Ishikawa (cell line): ENCODE results near the gene RHOBTB3.

Experiments
- EGR1 ChIP-seq: IDR thresholded peaks from 2 replicates; pipeline ENCODE4 v1.6.1; 2012
- EP300 ChIP-seq: IDR thresholded peaks from 2 replicates; pipeline ENCODE4 v1.6.1; 2012; ENCODE audit warnings: borderline replicate concordance
- FOXM1 ChIP-seq: IDR thresholded peaks from 2 replicates; pipeline ENCODE4 v1.6.1; 2012; ENCODE audit warnings: low read depth, borderline replicate concordance
- RAD21 ChIP-seq: IDR thresholded peaks from 2 replicates; pipeline ENCODE4 v1.6.1; 2012; ENCODE audit warnings: low read depth
- TEAD4 ChIP-seq: IDR thresholded peaks from 2 replicates; pipeline ENCODE4 v1.6.1; 2012
- USF1 ChIP-seq: IDR thresholded peaks from 2 replicates; pipeline ENCODE4 v1.6.1; 2012
- YY1 ChIP-seq: IDR thresholded peaks from 2 replicates; pipeline ENCODE4 v1.6.1; 2012; ENCODE audit warnings: low read depth
- TF ChIP-seq, protein P1 (sequence below): IDR thresholded peaks from 2 replicates; pipeline ENCODE4 v1.6.1; 2012; ENCODE audit warnings: low read depth, mild to moderate bottlenecking
- TF ChIP-seq, protein P2 (sequence below): IDR thresholded peaks from 2 replicates; pipeline ENCODE4 v1.6.1; 2012

DNA sequence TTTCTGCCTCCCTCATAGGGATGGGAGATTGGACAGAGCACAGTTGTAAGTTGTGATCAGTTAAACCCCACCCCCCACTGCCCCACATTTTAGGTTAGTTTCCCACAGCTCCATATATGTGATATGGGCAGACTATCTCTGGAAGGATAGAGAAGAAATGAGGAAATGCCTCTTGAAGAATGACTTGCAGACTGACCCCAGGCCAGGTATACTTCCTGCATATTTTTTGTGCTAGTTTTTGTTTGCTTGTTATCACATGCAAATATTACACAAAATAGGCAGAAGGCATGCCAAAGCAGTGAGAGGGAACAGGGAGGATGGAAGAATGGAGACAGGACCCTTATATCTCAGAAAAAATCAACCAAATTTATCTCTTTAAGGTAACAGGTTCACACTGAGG lies 101.5 kb downstream of the RHOBTB3 start:
- TF ChIP-seq EGR1 (no peak), EP300 (no peak), USF1 (no peak), RAD21 (no peak), TEAD4 (no peak), YY1 (no peak), FOXM1 (no peak)
- TF ChIP-seq, protein P1, sequence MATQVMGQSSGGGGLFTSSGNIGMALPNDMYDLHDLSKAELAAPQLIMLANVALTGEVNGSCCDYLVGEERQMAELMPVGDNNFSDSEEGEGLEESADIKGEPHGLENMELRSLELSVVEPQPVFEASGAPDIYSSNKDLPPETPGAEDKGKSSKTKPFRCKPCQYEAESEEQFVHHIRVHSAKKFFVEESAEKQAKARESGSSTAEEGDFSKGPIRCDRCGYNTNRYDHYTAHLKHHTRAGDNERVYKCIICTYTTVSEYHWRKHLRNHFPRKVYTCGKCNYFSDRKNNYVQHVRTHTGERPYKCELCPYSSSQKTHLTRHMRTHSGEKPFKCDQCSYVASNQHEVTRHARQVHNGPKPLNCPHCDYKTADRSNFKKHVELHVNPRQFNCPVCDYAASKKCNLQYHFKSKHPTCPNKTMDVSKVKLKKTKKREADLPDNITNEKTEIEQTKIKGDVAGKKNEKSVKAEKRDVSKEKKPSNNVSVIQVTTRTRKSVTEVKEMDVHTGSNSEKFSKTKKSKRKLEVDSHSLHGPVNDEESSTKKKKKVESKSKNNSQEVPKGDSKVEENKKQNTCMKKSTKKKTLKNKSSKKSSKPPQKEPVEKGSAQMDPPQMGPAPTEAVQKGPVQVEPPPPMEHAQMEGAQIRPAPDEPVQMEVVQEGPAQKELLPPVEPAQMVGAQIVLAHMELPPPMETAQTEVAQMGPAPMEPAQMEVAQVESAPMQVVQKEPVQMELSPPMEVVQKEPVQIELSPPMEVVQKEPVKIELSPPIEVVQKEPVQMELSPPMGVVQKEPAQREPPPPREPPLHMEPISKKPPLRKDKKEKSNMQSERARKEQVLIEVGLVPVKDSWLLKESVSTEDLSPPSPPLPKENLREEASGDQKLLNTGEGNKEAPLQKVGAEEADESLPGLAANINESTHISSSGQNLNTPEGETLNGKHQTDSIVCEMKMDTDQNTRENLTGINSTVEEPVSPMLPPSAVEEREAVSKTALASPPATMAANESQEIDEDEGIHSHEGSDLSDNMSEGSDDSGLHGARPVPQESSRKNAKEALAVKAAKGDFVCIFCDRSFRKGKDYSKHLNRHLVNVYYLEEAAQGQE: no peak
- TF ChIP-seq, protein P2, sequence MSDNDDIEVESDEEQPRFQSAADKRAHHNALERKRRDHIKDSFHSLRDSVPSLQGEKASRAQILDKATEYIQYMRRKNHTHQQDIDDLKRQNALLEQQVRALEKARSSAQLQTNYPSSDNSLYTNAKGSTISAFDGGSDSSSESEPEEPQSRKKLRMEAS: no peak
